Endothelial cell (in vitro differentiated cells): ENCODE measurements around the gene GDA. TPM values are rescaled to one million over a fixed set of nuclear protein-coding genes. Genes with fewer than 3 reads are reported as not detected.
A peak's percentile ranks its signal among the peaks of the same experiment; 100 is the strongest.

Source experiments
- DNase-seq: peaks from one replicate; pipeline ENCODE4 v3.0.0; 2021; ENCODE audit warnings: low spot score
- H3K27ac Mint-ChIP-seq: one replicate; pipeline ENCODE4 v1.8.0; 2021; ENCODE audit warnings: mixed read lengths, inconsistent platforms; ENCODE audit not compliant: unreplicated experiment
- H3K27me3 Mint-ChIP-seq: one replicate; pipeline ENCODE4 v1.8.0; 2021; ENCODE audit warnings: mild to moderate bottlenecking, moderate library complexity, mixed read lengths, inconsistent platforms; ENCODE audit not compliant: unreplicated experiment
- H3K36me3 Mint-ChIP-seq: one replicate; pipeline ENCODE4 v1.8.0; 2021; ENCODE audit warnings: mild to moderate bottlenecking, low read depth, mixed read lengths, inconsistent platforms; ENCODE audit not compliant: unreplicated experiment
- H3K4me1 Mint-ChIP-seq: one replicate; pipeline ENCODE4 v1.8.0; 2021; ENCODE audit warnings: mild to moderate bottlenecking, mixed read lengths, inconsistent platforms; ENCODE audit not compliant: unreplicated experiment
- H3K4me3 Mint-ChIP-seq: one replicate; pipeline ENCODE4 v1.8.0; 2021; ENCODE audit warnings: mild to moderate bottlenecking, mixed read lengths, inconsistent platforms; ENCODE audit not compliant: unreplicated experiment
- H3K9me3 Mint-ChIP-seq: one replicate; pipeline ENCODE4 v1.8.0; 2021; ENCODE audit warnings: mixed read lengths, inconsistent platforms; ENCODE audit not compliant: unreplicated experiment
- CTCF ChIP-seq: fragments of 200-600 bp; sonication (generic); IDR thresholded peaks from one replicate; pipeline ENCODE4 v1.5.0; 2021; ENCODE audit warnings: antibody characterized with exemption; ENCODE audit not compliant: unreplicated experiment
- long read RNA-seq: library from polyadenylated mRNA; unstranded; transcript quantifications from one replicate; pipeline ENCODE4 v2.0.0, GENCODE V29; 2020; ENCODE audit not compliant: unreplicated experiment
- total RNA-seq: library from RNA; stranded (reverse); fragmentation: NEBNext Ultra II Directional; extraction: Animal tissue kit (Norgen Biotek cat#: 25700); gene quantifications from one replicate; pipeline ENCODE4 v1.2.1, GENCODE V29; 2021; ENCODE audit not compliant: unreplicated experiment

GDA gene
- 0.23 TPM for total RNA-seq
- long read RNA-seq, result 0 reads

- Mint-ChIP-seq H3K9me3 (no peaks in the 10 kb centered on the region), H3K4me1 (peaks cover 2% of the 10 kb centered on the region), H3K4me3 (peak within 1 kb of the TSS; percentile 42), H3K27me3 (peaks cover 16% of the 10 kb centered on the region), H3K27ac (no peak within 1 kb of the TSS), H3K36me3 (no peaks in the 10 kb centered on the region)
- TF ChIP-seq CTCF, result no peak
- peak; percentile 44 for DNase-seq
These were observed at the start of gene GDA for GRCh38 chr9:72149231-72149975. GDA (plus strand) TSS chr9:72149440; CDS start chr9:72149560, 120 bp downstream.

DNA sequence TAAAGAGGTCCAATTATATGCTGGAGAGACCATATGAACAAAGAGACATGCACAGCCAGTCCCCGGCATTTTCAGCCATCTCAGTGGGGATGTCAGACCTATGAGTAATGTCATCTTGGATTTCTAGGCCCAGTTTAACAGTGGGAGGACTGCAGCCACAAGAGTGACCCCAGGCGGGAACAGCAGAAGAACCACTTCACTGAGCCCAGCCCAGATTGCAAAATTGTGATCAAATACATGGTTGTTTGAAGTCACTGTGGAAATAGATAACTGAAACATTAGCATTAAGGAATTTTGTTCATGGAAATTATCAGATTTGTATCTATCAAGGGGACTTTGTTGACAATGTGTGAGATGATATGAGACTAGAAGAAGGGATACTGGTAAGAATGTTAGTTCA is 46.7 kb upstream of the GDA start:
- Mint-ChIP-seq H3K36me3 (no peaks in the 10 kb centered on the region), H3K9me3 (no peaks in the 10 kb centered on the region), H3K4me3 (no peak overlapping the region), H3K4me1 (no peaks in the 10 kb centered on the region), H3K27me3 (peaks cover 1% of the 10 kb centered on the region), H3K27ac (no peak overlapping the region)
- TF ChIP-seq CTCF, result no peak
- DNase-seq, result no peak

GRCh38 chr9:72113056-72113455 is 36.2 kb upstream of the GDA start:
- TF ChIP-seq CTCF, result no peak

GRCh38 chr9:72119853-72120252 is 29.4 kb upstream of the GDA start:
- no peaks in the 10 kb centered on the region for H3K27me3 Mint-ChIP-seq
- no peak for TF ChIP-seq CTCF
- no peak overlapping the region for H3K4me3 Mint-ChIP-seq
- no peaks in the 10 kb centered on the region for H3K9me3 Mint-ChIP-seq
- H3K4me1 Mint-ChIP-seq, result no peaks in the 10 kb centered on the region
- H3K27ac Mint-ChIP-seq, result no peak overlapping the region
- no peaks in the 10 kb centered on the region for H3K36me3 Mint-ChIP-seq
- no peak for DNase-seq

More at GRCh38 chr9:72113056-72113455, 36.2 kb upstream of the GDA start:
- Mint-ChIP-seq H3K4me3 (no peak overlapping the region), H3K4me1 (no peaks in the 10 kb centered on the region), H3K36me3 (no peaks in the 10 kb centered on the region), H3K27ac (no peak overlapping the region), H3K27me3 (no peaks in the 10 kb centered on the region), H3K9me3 (no peaks in the 10 kb centered on the region)
- no peak for DNase-seq

DNA sequence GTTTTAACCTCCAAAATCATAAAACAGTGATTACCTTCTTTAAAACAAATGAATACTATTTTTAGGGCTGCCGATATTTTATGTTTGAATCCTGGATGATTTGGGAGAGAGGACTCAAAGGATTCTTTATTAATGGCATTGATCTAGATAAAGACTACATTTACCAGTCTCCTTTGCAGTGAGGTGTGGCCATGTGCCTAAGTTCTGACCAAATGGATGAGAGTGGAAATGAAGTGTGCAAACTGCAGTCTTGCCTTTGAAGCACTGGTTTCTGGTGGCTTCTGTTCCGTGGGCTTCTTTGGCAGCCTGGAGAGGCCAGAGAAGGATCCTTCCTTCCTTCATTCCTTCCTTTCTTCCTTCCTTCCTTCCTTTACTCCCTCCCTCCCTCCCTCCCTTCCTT is 24.3 kb upstream of the GDA start:
- no peak for TF ChIP-seq CTCF
- H3K4me3 Mint-ChIP-seq, result no peak overlapping the region
- no peak overlapping the region for H3K27ac Mint-ChIP-seq

More for the DNA sequence above, 24.3 kb upstream of the GDA start:
- peaks cover 2% of the 10 kb centered on the region for H3K4me1 Mint-ChIP-seq
- H3K27me3 Mint-ChIP-seq, result peaks cover 3% of the 10 kb centered on the region
- no peaks in the 10 kb centered on the region for H3K36me3 Mint-ChIP-seq
- H3K9me3 Mint-ChIP-seq, result no peaks in the 10 kb centered on the region
- DNase-seq, result no peak
